ENCODE measurements around the gene FARS2.

DNA sequence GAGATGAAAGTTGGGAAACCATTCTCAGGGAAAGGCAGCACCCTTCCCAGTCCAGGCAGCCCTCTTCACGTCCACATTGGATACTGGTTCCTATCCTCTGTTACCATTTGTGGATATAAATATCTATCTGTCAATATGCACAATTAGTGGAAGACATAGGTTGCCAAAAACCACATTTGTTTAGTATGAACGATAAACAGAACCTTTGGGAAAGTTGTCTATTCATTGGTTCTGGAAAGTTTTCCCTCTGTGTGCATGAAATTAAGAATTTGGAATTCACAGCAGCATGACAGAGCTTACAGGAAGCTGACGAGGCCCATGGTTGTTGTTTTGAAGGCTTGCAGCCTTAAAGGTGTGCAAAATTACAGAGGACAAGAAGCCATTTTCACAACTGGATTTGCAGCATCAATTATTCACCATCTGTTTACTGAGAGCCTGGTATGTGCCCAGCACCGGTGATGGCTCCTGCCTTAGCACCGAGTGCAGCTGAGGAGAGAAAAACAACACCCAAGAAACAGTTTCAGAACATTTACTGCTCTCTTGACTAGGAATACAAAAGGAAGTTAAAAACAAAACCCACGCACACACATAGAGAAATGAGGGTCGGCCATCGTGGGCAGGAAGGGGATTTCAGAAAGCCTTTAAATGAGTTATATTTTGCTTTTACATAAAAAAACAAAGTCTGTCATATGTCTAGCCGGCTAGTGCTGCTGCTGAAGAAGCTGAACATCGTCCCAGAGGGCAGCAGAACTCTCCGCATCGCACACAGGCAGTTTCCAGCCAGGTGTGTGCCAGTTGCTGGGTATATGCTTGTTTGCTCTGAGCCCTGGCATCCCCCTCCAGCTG, 319.6 kb downstream of the FARS2 start:
- TF ChIP-seq, protein P1, sequence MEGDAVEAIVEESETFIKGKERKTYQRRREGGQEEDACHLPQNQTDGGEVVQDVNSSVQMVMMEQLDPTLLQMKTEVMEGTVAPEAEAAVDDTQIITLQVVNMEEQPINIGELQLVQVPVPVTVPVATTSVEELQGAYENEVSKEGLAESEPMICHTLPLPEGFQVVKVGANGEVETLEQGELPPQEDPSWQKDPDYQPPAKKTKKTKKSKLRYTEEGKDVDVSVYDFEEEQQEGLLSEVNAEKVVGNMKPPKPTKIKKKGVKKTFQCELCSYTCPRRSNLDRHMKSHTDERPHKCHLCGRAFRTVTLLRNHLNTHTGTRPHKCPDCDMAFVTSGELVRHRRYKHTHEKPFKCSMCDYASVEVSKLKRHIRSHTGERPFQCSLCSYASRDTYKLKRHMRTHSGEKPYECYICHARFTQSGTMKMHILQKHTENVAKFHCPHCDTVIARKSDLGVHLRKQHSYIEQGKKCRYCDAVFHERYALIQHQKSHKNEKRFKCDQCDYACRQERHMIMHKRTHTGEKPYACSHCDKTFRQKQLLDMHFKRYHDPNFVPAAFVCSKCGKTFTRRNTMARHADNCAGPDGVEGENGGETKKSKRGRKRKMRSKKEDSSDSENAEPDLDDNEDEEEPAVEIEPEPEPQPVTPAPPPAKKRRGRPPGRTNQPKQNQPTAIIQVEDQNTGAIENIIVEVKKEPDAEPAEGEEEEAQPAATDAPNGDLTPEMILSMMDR (optimal IDR thresholded peaks at IDR 0.05 in 1 of 3, IDR thresholded peaks at IDR 0.05 in 1 of 3, conservative IDR thresholded peaks at IDR 0.05 in 1 of 3; ENCODE audit: extremely low read depth in 1 of 3, insufficient read depth in 2 of 3, low read length in 3 of 3): no peak
- no peak for TF ChIP-seq EZH2 (IDR thresholded peaks at IDR 0.05; ENCODE audit: low read length)
